Esophagus squamous epithelium (tissue), 5 donors: ENCODE results near the gene SYNCRIP. TPM values are rescaled to one million over a fixed set of nuclear protein-coding genes. Genes with fewer than 3 reads are reported as not detected.

Source experiments
- DNase-seq: peaks from one replicate; lab custom pipeline; 2025; lab: John Stamatoyannopoulos, UW
- H3K27ac ChIP-seq, 4 donors: fragments of 200-600 bp; sonication (generic); one replicate each; pipeline ENCODE4 v1.5.1; 2016 to 2019; ENCODE audit warnings: mild to moderate bottlenecking in 1 of 4
- H3K27me3 ChIP-seq, 4 donors: fragments of 200-600 bp; sonication (generic); 1 replicate in 3 of 4; 2 replicates in 1 of 4; pipeline versions ENCODE4 v1.5.1 to v1.6.0; 2017 to 2021; ENCODE audit warnings: antibody characterized with exemption in 1 of 4
- H3K36me3 ChIP-seq, 3 donors: fragments of 200-600 bp; sonication (generic); one replicate each; pipeline ENCODE4 v1.5.1; 2016 to 2019
- H3K4me1 ChIP-seq, 3 donors: fragments of 200-600 bp; sonication (generic); one replicate each; pipeline ENCODE4 v1.5.1; 2017 to 2019
- H3K4me3 ChIP-seq, 4 donors: fragments of 200-600 bp; sonication (generic); 1 replicate in 3 of 4; 2 replicates in 1 of 4; pipeline ENCODE4 v1.5.1; 2016 to 2019; ENCODE audit warnings: mild to moderate bottlenecking in 2 of 4, moderate library complexity in 1 of 4
- H3K9me3 ChIP-seq, 3 donors: fragments of 200-600 bp; sonication (generic); one replicate each; pipeline ENCODE4 v1.5.1; 2016 to 2019
- CTCF ChIP-seq, 6 experiments: fragments of 450-650 bp in 4 of 6; fragments of 200-600 bp in 2 of 6; sonication (generic) in 2 of 6; IDR thresholded peaks; one replicate each; pipeline ENCODE4 v1.5.1; 2016 to 2019; ENCODE audit warnings: antibody characterized with exemption in 6 of 6, mild to moderate bottlenecking in 4 of 6, moderate library complexity in 4 of 6
- POLR2A ChIP-seq, 4 donors: fragments of 450-650 bp; IDR thresholded peaks; one replicate each; pipeline ENCODE4 v1.6.1; 2017; ENCODE audit warnings: antibody characterized with exemption in 4 of 4, mild to moderate bottlenecking in 4 of 4, moderate library complexity in 3 of 4
- WGBS, 2 donors: methylation state at CpG; one replicate each; pipeline ENCODE4 v1.1.5; 2018; 5-methylcytosine and 5-hydroxymethylcytosine counted together
- intact Hi-C: fragments of 100-400 bp; cut with DNase I; formaldehyde crosslinking; loops from one replicate; pipeline ENCODE4 v1.15.0; 2022
- total RNA-seq, 4 donors: library from RNA; depleted of rRNA; stranded (reverse); fragments of >200 nt; gene quantifications; one replicate each; pipeline ENCODE4 v1.1.0, GENCODE V29; 2016
- donor health status: DM: yes; HTN: yes; CAD: no.

SYNCRIP gene
- total RNA-seq, 4 donors from 2014 or later: 64.6 to 100 (median 82.9) TPM

- TF ChIP-seq POLR2A (IDR thresholded peaks at IDR 0.05) (no peak), CTCF (IDR thresholded peaks at IDR 0.05) (no peak)
- H3K36me3 ChIP-seq: peaks cover 26 to 100% (median 27%) of the 10 kb centered on the region in 3 donors
- no peak for DNase-seq
- no peak overlapping the region for H3K27ac ChIP-seq
- H3K4me3 ChIP-seq: no peak overlapping the region
- no peaks in the 10 kb centered on the region for H3K27me3 ChIP-seq
- no peaks in the 10 kb centered on the region for H3K9me3 ChIP-seq
- no peaks in the 10 kb centered on the region for H3K4me1 ChIP-seq
- 89 to 96% methylated on average over 9 to 17 of the region's 17 CpGs for WGBS, 2 donors
- intact Hi-C loops: no loop called here
These were observed 27.9 kb downstream of the SYNCRIP start for GRCh38 chr6:85614780-85615179.

- Histone ChIP-seq H3K27me3 (no peaks in the 10 kb centered on the region), H3K4me1 (no peaks in the 10 kb centered on the region), H3K36me3 (peaks cover 15 to 100% (median 27%) of the 10 kb centered on the region in 3 donors), H3K9me3 (no peaks in the 10 kb centered on the region), H3K4me3 (no peak overlapping the region), H3K27ac (no peak overlapping the region)
- no peak for DNase-seq
- intact Hi-C loops: no loop called here
- no peak for TF ChIP-seq CTCF (IDR thresholded peaks at IDR 0.05)
- no peak for TF ChIP-seq POLR2A (IDR thresholded peaks at IDR 0.05)
- 61 to 73% methylated on average over 4 of the region's 4 CpGs for WGBS, 2 donors
These were observed 29.8 kb downstream of the SYNCRIP start for GRCh38 chr6:85612690-85613474.

- WGBS, 2 donors: 79 to 91% methylated on average over 2 of the region's 2 CpGs
- H3K27me3 ChIP-seq: no peaks in the 10 kb centered on the region
- TF ChIP-seq POLR2A (IDR thresholded peaks at IDR 0.05): no peak
- TF ChIP-seq CTCF (IDR thresholded peaks at IDR 0.05): no peak
- no peak overlapping the region for H3K27ac ChIP-seq
- no peak for DNase-seq
- H3K9me3 ChIP-seq: no peaks in the 10 kb centered on the region
- intact Hi-C loops: no loop called here
- peaks cover 14 to 99% (median 16%) of the 10 kb centered on the region in 3 donors for H3K36me3 ChIP-seq
- no peak overlapping the region for H3K4me3 ChIP-seq
- H3K4me1 ChIP-seq: no peaks in the 10 kb centered on the region
These were observed 32.3 kb downstream of the SYNCRIP start for GRCh38 chr6:85610182-85610895.

GRCh38 chr6:85602100-85602499 lies 40.6 kb downstream of the SYNCRIP start:
- TF ChIP-seq POLR2A (IDR thresholded peaks at IDR 0.05) (no peak), CTCF (IDR thresholded peaks at IDR 0.05) (no peak)
- intact Hi-C loops: no loop called here
- WGBS, 2 donors: 75 to 77% methylated on average over 4 of the region's 4 CpGs
- Histone ChIP-seq H3K4me1 (no peaks in the 10 kb centered on the region), H3K27ac (no peak overlapping the region), H3K36me3 (peaks cover 0 to 36% (median 0%) of the 10 kb centered on the region in 3 donors), H3K4me3 (no peak overlapping the region), H3K9me3 (no peaks in the 10 kb centered on the region), H3K27me3 (no peaks in the 10 kb centered on the region)
- no peak for DNase-seq
